ENCODE results near the gene AK8. TPM values are rescaled to one million over a fixed set of nuclear protein-coding genes. Genes with fewer than 3 reads are reported as not detected.
A peak's percentile ranks its signal among the peaks of the same experiment; 100 is the strongest.

Gene AK8
- total RNA-seq, 1 experiment from 2014 or later = 0.13 TPM

GRCh38 chr9:132800038-132800648 is 77.9 kb downstream of the AK8 start:
- H3K27me3 ChIP-seq (replicated peaks) = no peaks in the 10 kb centered on the region
- H3K36me3 ChIP-seq = no peaks in the 10 kb centered on the region

GRCh38 chr9:132798817-132799790 is 79.0 kb downstream of the AK8 start:
- no peaks in the 10 kb centered on the region for H3K9me3 ChIP-seq (replicated peaks)
- no peak overlapping the region for H3K27ac ChIP-seq
- no peaks in the 10 kb centered on the region for H3K36me3 ChIP-seq
- DNase-seq (ENCODE audit: low read depth in 1 of 2, low spot score in 2 of 2) = peak in 1 of 2 experiments; percentile 31
- no peaks in the 10 kb centered on the region for H3K27me3 ChIP-seq (replicated peaks)
- no peak overlapping the region for H3K4me3 ChIP-seq
- H3K4me1 ChIP-seq (replicated peaks) = no peaks in the 10 kb centered on the region

More at GRCh38 chr9:132800038-132800648, 77.9 kb downstream of the AK8 start:
- Histone ChIP-seq H3K4me1 (replicated peaks) (no peaks in the 10 kb centered on the region), H3K9me3 (replicated peaks) (no peaks in the 10 kb centered on the region), H3K4me3 (no peak overlapping the region), H3K27ac (no peak overlapping the region)
- peak; percentile 27 to 39 for DNase-seq (ENCODE audit: low read depth in 1 of 2, low spot score in 2 of 2)

- Histone ChIP-seq H3K4me1 (replicated peaks) (no peaks in the 10 kb centered on the region), H3K4me3 (no peak overlapping the region), H3K36me3 (no peaks in the 10 kb centered on the region), H3K27me3 (replicated peaks) (no peaks in the 10 kb centered on the region), H3K9me3 (replicated peaks) (no peaks in the 10 kb centered on the region), H3K27ac (no peak overlapping the region)
- DNase-seq (ENCODE audit: low read depth in 1 of 2, low spot score in 2 of 2) = peak in 1 of 2 experiments; percentile 15
Observed at GRCh38 chr9:132797861-132798659, 80.0 kb downstream of the AK8 start.

GRCh38 chr9:132795511-132796303 is 82.4 kb downstream of the AK8 start:
- no peak for DNase-seq (ENCODE audit: low read depth in 1 of 2, low spot score in 2 of 2)
- Histone ChIP-seq H3K4me3 (no peak overlapping the region), H3K4me1 (replicated peaks) (no peaks in the 10 kb centered on the region), H3K9me3 (replicated peaks) (no peaks in the 10 kb centered on the region), H3K27ac (no peak overlapping the region), H3K27me3 (replicated peaks) (no peaks in the 10 kb centered on the region), H3K36me3 (no peaks in the 10 kb centered on the region)

DNA sequence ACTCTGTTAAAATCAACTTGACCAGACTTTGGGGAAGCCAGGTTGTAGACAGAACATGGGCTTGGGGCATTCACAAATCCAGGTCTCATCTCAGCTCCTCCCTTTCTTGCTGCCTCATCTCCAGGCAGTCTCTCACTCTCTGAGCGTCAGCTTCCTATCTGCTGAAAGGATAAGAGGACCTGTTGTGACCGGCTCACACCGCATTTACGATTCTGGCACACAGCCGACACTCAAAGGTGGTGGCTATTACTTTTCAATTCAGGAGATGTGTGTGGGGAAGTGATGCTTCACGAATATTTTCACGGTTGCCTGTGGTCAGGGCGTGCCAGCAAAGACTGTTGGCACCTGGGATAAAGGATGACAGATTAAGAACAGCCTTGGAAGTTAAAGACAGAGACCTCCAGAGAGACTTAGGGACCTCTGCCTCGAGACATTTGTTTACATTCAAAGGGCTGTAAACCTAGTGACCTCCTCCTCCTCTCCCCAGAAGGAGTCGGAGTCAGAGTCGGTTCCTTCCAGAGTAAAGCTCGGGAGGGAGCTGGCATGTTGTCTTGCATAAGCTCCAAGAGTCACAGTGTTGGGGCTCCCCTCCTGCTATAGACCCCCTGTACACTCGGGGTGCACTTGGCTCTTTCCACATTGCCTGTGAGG is 83.2 kb downstream of the AK8 start:
- DNase-seq (ENCODE audit: low read depth in 1 of 2, low spot score in 2 of 2) = no peak
- Histone ChIP-seq H3K27ac (no peak overlapping the region), H3K4me3 (no peak overlapping the region), H3K9me3 (replicated peaks) (no peaks in the 10 kb centered on the region), H3K27me3 (replicated peaks) (no peaks in the 10 kb centered on the region), H3K36me3 (no peaks in the 10 kb centered on the region), H3K4me1 (replicated peaks) (no peaks in the 10 kb centered on the region)

DNA sequence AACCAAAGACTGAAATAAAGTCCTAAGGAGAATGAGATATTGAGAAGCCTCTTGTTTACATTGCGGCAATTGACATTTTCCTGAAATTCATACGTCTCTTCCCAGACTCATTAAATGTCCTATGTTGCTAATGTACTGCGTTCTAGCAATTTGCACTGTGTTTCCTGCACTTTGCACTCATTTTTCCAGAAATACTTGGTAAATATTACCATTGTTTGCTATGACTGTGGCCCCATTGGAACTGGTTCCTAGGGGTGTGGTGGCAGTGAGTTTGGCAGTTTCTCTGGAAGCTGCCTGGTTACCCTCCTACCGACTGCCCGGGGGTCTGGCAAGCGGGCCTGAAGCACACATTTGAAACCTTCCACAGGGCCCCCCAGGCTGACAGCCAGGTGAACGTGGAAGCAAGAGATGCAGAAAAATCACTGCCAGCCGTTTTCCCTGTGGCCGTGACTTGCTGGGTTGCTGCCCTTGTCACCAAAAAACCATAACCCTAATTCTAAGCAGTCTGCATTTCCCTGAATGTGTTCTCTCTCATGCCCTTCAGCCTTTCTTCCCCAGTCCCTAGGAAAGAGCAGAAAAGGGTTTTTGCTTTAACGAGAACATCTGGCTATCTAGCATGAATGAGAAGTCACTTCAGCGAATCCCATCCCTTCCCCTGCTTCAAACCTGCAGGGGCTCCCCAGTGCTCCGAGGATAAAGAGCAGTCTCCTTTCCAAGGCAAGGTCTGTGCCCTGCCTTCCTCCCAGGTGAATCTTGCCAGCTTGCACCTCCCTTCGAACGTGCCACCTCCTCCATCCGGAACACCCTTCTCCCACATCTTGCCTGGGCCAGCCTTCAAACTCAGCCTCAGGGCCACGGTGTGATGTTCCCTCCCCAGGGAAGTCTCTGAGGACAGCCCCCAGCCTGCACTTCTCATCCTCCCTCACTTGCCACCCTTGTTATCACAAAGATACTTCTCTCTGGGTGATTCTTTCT is 84.2 kb downstream of the AK8 start:
- Histone ChIP-seq H3K36me3 (no peaks in the 10 kb centered on the region), H3K4me3 (no peak overlapping the region), H3K4me1 (replicated peaks) (no peaks in the 10 kb centered on the region), H3K27me3 (replicated peaks) (no peaks in the 10 kb centered on the region), H3K9me3 (replicated peaks) (no peaks in the 10 kb centered on the region), H3K27ac (no peak overlapping the region)
- no peak for DNase-seq (ENCODE audit: low read depth in 1 of 2, low spot score in 2 of 2)

- Histone ChIP-seq H3K9me3 (replicated peaks) (no peaks in the 10 kb centered on the region), H3K36me3 (no peaks in the 10 kb centered on the region), H3K4me1 (replicated peaks) (no peaks in the 10 kb centered on the region), H3K4me3 (no peak overlapping the region), H3K27ac (no peak overlapping the region), H3K27me3 (replicated peaks) (peaks cover 1% of the 10 kb centered on the region; the same call in 1 of the 2 replicates)
- no peak for DNase-seq (ENCODE audit: low read depth in 1 of 2, low spot score in 2 of 2)
Observed at GRCh38 chr9:132792547-132792946, 85.5 kb downstream of the AK8 start.

GRCh38 chr9:132791699-132792240 is 86.3 kb downstream of the AK8 start:
- no peak overlapping the region for H3K4me3 ChIP-seq
- peaks cover 9% of the 10 kb centered on the region; the same call in 1 of the 2 replicates for H3K27me3 ChIP-seq (replicated peaks)
- no peaks in the 10 kb centered on the region for H3K9me3 ChIP-seq (replicated peaks)
- DNase-seq (ENCODE audit: low read depth in 1 of 2, low spot score in 2 of 2) = no peak
- H3K36me3 ChIP-seq = no peaks in the 10 kb centered on the region
- no peak overlapping the region for H3K27ac ChIP-seq
- no peaks in the 10 kb centered on the region for H3K4me1 ChIP-seq (replicated peaks)

DNA sequence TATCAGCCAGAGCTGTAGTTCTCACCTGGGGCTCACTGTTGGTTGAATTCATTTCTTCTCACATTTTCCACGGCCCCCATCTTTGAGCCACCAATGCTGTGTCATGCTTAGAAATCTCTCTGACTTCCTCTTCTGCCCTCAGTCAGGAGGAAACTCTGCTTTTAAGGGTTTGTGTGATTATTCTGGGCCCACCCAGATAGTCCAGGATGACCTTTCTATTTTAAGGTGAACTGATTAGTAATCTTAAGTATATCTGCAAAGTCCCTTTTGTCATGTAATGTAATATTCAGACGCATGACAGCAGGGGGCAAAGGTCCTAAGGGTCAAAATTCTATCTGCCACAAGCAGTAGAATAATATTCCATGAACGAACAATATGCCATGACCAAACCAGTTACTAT is 88.4 kb downstream of the AK8 start:
- Histone ChIP-seq H3K27me3 (replicated peaks) (peaks cover 9% of the 10 kb centered on the region; the same call in 1 of the 2 replicates), H3K4me1 (replicated peaks) (no peaks in the 10 kb centered on the region), H3K4me3 (no peak overlapping the region), H3K27ac (no peak overlapping the region), H3K9me3 (replicated peaks) (no peaks in the 10 kb centered on the region), H3K36me3 (no peaks in the 10 kb centered on the region)
- no peak for DNase-seq (ENCODE audit: low read depth in 1 of 2, low spot score in 2 of 2)

- H3K27me3 ChIP-seq (replicated peaks) = peaks cover 9% of the 10 kb centered on the region; the same call in 1 of the 2 replicates
- no peaks in the 10 kb centered on the region for H3K36me3 ChIP-seq
- no peaks in the 10 kb centered on the region for H3K4me1 ChIP-seq (replicated peaks)
- no peaks in the 10 kb centered on the region for H3K9me3 ChIP-seq (replicated peaks)
- no peak overlapping the region for H3K4me3 ChIP-seq
- DNase-seq (ENCODE audit: low read depth in 1 of 2, low spot score in 2 of 2) = no peak
- H3K27ac ChIP-seq = no peak overlapping the region
Observed at GRCh38 chr9:132788378-132788777, 89.7 kb downstream of the AK8 start.

DNA sequence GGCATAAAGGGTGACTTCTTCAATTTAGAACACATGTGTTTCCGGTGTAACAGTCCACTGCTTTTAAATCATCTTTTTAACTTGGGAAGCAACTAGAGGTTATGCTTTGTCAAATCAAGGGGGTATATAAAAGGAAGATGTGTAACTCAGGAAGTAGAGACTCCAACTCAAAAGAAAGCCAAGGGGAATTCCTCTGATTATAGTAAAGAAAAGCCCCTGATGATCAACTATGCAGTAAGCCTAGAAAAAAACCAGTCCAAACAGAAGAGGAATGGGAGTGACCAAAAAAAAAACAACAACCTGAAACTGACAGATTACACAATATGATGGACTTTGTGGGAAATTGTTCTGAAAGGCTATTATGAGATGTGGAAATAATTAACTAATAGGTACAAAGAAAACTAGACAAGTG is 90.3 kb downstream of the AK8 start:
- H3K36me3 ChIP-seq = no peaks in the 10 kb centered on the region
- no peaks in the 10 kb centered on the region for H3K4me1 ChIP-seq (replicated peaks)
- H3K4me3 ChIP-seq = no peak overlapping the region
- DNase-seq (ENCODE audit: low read depth in 1 of 2, low spot score in 2 of 2) = no peak
- H3K9me3 ChIP-seq (replicated peaks) = no peaks in the 10 kb centered on the region
- no peak overlapping the region for H3K27ac ChIP-seq
- H3K27me3 ChIP-seq (replicated peaks) = peaks cover 9% of the 10 kb centered on the region; the same call in 1 of the 2 replicates
